Retina (tissue), 1 donor: Measurements from ENCODE around the gene SH3BP2.
A peak's percentile ranks its signal among the peaks of the same experiment; 100 is the strongest.
"Not testable (repeated sequence)": the region's sequence is repeated elsewhere in the genome, so short reads cannot be mapped to it uniquely, and the experiment has no call there.

Source experiments
- DNase-seq: peaks from one replicate; pipeline ENCODE4 v3.0.0-alpha.2; 2016

Gene SH3BP2

DNA sequence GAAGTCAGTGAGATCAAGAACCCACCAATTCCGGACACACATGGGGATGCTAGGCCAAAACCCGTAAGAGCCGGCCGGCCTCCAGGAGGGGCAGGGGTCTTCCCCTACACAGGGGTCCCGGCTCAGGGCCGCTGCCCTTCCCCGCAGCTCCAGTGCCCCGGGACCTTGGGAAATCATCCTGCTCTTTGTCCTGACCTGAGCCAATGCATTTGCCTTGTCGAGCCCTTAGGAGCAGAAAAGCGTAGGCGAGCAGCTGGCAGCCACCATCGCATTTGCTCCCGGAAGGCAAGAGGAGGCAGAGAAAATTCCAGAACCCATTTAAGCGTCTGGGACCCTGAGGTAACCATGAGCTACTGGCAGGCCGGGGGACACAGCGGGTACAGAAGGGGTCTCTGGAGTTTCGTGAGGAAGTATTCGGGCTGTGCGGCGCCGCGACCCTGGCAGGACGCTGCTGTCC is 29.3 kb upstream of the SH3BP2 start:
- peak; percentile 33 for DNase-seq

DNA sequence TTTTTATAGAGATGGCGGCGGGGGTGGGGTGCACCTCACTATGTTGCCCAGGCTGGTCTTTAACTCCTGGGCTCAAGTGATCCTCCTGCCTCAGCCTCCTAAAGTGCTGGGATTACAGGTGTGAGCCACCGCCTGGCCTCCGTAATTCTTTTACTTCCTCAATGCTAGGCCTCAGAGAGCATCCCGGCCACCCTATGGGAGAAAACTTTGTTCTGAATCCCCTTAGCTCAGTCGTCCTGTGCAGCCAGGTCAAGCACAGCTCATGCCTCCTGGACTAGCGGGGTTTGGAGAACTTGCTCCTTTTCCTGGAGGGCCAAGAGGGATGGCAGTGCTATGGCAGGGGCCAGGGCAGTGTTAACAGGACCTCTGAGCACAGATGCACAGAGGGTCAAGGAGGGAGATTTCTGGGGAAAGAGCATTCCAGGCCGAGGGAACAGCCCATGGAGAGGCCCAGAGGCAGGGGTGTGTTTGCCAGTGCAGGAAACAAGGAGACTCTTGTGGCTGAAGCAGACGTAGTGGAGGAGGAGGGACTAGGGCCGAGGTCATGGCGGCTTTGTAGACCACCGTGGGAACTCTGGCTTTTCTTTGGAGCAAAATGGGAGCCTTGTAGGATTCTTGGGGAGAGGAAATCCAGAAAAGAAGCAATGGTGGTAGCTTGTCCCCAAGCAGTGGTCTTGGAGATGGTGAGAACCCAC is 26.9 kb upstream of the SH3BP2 start:
- DNase-seq = no peak

DNA sequence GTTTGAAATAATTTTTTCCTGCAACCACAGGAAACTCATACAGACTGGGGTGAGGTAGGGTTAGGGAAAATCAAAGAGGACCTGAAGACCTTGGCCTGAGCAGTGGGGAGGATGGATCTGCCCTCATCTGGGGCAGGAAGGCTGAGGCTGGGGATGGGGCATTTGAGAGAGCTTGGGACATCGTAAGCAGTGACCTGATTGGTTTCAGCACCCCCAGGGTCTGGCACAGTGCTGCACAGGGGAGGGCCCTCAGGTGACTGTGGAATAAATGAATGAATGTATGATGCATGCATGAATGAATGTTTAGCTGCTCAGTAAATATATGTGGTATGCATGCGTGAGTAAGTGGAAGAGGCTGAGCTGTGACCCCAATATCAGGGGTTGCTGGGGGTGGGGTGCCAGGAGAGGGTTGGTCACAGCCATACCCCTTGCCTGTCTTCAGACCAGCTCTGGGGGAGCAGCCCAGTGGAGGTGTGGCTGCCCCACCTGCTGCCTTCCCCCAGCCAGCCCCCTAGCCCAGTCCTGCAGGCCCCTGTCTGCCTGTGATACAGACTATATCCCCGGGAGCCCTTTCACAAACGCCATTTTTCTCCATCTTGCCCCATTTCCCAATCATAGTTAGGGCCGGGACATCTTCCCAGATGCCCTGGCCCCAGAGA is 25.7 kb upstream of the SH3BP2 start:
- no peak for DNase-seq

DNA sequence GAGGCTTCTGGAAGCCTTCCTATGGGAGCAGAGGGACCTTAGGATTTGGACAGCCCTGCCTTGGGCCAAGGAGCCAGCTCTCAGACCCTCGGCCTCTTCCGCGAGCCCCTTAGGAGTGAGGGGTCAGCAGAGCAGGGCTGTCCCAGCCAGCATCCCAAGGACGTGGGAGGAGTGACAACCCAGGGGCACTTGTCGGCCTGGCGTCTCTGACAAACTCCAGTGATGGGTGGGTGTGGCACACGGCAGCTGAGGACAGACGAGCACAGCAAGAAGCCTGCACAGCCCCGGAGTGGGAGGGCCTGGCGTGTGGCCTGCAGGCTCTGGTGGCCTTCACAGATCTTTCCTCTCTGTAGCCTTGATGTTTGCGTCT is 25.2 kb upstream of the SH3BP2 start:
- no peak for DNase-seq

DNA sequence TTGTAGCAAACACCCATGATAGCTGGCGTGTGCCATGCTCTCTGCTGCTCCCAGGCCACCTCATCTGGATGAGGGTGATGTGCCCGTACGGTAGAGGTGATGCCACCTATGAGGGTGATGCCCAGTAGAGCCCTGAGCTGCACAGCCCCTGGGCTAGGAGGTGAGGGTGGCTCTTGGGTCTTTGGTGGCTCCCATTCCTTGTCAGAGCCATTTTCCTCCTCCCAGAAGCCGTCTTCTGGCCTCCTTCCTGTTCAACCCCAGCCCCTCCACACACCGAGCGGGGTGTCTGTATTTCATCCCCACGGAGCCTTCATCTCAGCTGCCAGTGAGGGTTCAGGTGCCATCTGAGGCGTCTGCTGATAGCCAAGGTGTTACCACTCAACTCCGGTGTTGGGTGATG is 24.8 kb upstream of the SH3BP2 start:
- DNase-seq = no peak

DNA sequence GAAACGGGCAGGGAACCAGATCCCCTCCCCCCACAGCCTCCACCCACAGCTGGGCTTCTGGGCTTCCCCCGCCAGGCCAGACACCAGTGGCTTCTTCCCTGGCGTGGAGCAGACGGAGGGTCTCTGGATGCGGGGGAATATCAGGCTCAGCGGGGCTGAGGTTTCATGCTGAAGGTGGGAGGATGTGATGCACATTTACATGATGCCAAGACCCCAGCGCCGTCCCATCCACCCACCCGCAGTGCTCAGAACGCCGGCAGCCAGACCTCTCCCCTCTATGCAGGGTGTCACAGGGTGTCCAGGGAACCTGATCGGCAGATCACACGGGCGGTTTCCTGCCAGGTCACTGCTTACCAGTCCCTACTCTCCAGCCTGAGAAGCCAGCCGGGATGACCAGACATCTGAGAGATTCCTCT is 24.0 kb upstream of the SH3BP2 start:
- no peak for DNase-seq

DNA sequence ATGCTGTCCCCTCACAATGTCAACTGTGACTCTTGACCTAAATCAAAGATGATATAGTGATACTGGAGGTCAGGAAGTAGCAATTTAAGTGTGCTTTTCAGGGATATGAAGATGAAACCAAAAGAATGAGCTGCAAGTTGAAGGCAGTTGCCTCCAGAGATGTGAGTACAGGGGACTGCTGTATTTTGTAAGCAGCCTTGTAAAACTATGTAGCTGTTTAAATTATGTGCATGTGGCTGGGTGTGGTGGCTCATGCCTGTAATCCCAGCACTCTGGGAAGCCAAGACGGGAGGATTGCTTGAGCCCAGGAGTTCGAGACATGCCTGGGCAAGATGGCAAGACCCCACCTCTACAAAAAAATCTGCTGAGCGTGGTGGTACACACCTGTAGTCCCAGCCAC is 21.6 kb upstream of the SH3BP2 start:
- DNase-seq = no peak

DNA sequence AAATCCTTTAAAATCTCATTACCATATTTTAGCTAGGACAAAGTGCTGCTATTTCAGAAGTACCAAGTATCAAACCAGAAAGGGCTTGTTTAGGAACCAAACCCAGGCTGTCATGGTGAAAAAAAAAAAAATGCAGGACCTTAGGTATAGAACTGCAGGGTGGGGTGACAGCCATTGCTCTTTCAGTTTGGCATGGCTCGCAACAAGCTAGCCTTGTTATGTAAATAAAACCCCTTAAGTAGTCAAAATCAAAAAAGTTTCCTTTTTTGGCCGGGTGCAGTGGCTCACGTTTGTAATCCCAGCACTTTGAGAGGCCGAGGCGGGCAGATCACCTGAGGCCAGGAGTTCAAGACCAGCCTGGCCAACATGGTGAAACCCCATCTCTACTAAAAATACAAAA is 12.2 kb upstream of the SH3BP2 start:
- DNase-seq = not testable (repeated sequence)

DNA sequence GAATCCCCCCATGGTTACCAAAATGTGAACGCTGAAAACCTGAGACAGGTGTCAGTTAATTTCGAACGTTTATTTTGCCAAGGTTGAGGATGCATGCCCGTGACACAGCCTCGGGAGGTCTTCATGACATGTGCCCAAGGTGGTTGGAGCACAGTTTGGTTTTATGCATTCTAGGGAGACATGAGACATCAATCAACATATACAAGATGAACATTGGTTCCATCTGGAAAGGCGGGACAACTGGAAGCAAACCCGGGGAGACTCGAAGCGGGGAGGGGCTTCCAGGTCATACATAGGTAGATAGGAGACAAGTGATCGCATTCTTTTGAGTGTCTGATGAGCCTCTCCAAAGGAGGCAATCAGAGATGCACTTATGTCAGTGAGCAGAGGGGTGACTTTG is 11.0 kb upstream of the SH3BP2 start:
- no peak for DNase-seq

DNA sequence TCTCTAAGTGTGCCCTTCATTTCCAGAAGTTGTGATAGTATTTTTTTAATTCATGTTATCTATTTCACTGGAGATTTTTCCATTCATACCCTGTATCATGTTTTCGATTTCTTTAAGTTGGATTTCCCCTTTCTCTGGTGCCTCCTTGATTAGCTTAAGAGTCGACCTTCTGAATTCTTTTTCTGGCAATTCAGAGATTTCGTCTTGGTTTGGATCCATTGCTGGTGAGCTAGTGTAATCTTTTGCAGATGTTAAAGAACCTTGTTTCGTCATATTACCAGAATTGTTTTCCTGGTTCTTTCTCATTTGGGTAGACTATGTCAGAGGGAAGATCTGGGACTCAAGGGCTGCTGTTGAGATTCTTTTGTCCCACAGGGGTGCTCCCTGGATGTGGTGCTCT is 9.1 kb upstream of the SH3BP2 start:
- DNase-seq = no peak

DNA sequence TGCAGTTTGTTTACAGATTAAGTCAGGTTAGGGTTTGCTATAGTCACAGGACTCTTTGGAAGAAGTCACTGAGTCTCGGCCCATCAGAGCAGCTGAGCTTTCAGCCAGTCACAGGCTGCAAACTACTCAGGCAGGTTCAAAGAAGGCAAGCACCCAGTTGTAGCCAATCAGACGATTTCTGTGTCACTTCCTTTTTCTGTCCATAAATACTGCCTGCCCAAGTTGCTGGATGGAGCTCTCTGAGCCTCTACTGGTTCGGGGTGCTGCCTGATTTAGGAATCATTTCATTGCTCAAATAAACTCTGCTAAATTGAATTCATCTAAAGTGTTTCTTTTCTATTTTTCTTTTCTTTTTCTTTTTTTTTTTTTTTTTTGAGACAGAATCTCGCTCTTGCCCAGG is 7.3 kb upstream of the SH3BP2 start:
- DNase-seq = no peak

DNA sequence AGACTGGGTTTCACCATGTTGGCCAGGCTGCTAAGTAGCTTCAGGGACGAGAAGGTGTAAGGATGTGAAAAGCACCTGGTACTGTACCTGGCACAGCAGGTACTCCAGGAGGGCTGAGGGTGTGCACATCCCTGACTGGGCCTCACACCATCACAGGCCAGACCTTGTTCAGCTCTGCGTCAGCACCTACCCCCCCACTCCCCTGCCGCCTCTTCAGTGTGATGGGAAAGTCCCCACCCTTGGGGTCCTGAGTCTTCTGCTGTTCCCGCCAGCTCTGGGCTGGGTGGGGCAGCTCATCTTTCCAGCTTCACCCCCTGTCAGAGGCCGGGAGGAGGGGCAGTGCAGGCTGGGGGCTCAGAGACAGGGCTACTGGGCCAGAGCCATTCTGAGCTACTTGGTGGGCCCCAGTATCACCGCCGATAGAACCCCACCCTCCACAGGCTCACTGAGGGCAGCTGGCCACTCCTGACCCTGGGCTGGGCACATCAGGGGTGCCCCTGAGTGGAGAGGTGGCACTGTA is 6.7 kb upstream of the SH3BP2 start:
- DNase-seq = no peak

DNA sequence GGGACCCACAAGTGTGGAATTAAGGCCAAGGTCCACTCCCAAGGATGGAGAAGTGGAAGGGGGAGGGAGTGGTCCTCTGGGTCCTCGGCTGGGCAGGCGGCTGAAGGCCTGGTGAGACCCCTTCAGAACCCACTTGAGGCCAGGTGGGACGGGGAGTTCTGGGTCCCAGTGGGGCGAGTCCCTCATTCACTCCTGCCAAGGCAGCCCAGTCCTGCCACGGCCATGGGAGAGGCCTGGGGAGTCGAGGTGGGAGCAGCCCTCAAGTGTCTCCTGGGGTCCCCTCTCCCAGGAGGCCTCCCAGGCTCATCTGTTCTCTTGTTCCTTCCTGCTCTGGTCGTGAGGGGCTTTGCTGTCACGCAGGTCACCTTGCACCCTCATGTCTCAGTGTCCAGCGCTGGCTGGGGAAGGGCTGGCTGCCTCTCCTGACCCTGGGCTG is 6.1 kb upstream of the SH3BP2 start:
- DNase-seq = no peak

DNA sequence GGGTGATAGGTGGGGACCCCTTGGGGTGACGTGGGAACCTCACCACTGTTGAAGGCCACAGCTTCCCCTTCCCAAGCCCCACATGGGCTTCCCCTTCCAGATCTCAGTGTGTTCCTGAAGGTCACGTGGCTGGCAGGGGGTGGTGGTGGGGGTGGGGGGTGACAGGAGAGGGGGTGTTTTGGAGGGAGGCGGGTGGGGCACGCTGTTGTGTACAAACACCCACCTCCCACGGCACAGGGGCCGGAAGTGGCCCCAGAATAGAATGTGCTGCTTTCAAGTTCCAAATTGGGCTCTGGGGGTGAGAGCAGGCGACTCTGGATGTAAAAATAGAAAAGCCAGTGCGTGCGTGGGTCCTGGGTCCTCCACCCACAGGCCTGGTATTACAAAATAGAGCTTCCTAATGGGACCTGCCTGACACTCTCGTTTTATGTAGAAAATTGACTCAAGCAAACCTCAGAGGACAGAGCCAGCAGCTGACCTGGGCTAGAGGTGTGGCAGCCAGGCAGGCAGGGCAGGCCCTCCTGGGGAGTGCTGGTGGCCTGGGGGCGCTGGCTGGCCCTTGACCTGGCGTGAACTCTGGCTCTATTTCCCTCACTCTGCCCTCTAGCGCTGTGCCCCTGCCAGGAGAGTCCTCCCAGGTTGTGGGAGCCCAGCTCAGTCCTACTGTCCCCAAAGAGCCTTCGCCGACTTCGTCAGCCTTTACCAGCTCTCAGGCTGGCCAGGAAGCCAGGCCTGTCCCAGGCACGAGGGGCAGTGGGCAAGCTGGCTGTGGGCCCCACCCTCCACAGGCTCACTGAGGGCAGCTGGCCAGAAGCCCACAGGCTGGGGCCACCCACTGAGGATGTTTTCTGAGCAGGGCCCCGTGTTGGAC is 5.4 kb upstream of the SH3BP2 start:
- DNase-seq = no peak

DNA sequence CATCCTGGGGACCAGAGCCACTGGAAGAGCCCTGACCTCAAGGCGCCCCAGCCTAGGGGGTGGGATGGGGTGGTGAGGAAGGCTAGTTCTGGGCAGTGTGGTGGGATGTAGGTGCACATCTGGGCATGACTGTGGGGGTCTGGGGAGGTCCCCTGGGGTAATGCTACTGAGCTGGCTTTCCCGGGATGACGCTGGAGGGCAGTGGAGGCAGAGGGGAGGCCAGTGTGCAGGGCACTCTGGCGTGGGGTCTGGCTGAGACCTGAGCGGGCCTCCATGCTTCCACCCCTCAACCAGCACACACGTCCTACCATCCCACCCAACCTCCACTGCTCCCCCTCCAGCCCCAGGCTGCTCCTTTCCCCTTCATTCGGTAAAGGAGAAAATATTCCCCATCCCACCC is 4.8 kb upstream of the SH3BP2 start:
- DNase-seq = no peak

DNA sequence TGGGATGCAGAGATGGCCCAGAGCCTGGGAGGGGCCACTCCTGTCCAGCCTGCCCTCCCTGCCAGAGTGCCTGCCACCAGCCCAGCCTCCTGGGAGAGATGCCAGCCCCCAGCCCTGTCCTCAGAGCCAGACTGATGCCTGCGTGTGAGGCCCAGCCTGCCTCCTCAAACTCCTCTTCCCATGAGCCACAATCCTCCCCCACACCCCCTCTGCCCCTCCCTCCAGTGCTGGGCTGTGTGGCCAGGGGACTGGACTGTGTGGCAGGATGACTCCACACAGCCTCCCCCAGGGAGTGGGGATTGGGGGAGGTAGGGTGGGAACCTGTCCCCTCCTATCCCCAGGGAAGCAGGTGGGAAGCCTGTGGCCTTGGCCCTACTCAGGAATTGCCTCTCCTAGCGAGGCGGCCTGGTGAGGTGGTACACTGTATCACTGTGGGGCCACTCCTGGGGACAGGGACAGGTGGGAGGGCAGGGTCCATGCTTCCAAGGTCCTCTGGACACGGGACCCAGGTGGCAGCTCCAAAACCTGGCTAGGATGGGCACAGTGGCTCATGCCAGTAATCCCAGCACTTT is 4.3 kb upstream of the SH3BP2 start:
- DNase-seq = no peak

DNA sequence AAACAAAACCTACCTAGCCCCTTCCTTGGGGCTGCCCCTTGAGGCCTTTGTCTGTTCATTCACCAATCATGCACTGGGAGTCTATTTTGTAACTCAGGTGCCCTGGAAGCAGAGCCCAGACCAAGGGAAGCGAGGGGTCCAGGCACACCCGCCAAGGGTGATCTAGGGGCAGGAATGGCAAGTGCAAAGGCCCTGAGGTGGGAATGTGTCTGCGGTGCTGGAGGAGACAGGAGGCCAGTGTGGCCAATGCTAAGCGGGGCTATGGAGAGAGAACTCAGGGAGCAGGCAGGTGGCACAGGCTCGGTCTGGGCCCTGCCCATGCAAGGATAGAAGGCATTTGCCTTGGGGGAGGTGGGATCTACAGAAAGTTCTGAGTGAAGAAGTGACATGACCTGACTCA is 3.5 kb upstream of the SH3BP2 start:
- DNase-seq = no peak

DNA sequence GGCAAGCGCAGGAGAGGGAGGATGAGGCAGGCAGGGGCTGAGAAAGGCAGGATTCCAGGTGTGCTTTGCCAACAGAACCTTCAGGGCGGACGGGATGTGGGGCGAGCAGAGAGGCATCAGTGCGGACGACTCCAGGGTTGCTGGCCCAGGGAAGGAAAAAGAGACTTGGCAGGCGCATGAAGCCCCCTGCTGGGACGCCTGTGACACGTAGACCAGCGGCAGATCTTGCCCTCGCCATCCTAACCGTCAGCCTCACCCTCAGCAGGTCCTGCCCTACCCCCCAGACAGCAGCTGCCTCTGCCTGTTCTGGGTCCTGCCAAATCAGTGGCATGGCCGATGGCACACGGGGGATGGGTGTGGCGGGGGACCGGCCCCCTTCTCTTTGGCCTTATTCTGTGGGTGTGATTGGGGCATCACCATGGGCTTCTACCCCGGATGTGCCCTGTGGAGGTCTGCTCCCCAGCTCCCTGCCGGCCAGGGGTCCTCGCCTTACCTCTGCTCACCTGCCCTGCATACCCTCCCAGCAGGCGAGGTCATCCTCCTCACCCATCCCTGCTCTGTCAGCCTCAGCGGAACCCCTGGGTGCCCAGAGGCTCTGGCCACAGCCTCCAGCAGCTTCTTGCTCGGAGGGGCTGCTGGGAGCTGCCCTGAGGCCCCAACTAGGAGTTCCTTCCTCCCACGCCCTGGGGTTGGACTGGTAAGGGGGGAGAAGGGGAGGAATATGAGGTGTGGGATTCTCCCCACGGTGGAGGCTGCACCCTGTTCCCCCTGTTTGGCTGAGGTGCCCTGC is 2.9 kb upstream of the SH3BP2 start:
- DNase-seq = no peak

DNA sequence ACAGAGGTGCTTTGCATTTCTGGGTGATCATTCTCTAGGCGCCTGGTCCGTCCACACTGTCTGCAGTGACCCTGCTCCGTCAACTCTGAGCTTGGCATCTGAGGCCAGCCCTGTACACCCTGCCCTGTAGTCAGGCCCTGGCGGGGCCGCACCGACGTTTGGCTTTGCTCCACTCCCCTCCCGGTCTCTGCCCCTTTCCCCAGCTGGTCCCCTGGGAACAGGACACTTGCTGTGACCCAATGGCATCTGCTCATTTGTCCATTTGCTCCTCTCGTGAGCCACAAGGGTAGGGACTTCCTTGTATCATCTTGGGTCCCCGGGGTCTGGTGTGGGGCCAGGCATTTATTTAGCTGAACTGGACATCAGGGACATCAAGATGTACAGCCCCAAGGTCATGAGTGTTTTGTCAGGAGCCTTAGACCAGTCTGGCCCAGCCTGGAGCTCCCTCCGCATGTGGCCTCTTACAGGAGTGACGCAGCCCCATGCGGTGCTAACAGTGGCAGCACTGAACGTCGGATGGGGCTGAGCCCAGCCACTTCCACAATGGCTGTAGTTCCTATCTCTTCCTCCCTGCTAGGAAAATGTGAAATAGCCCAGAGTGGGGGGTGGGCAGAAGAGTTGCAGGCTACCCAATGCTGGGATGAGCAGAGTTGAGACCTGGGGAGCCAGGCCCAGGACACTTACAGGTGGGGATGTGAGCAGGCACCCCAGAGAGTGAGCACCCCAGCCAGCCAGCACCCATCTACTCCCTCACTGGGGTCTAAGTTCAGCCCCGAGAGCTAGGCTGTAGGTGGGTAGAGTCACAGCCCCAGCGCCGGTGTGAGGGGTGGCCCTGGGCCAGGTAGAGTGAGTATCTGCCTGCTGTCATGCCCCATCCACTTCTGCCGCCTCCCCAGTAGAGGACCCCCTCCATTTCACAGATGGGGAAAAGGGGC is 2.0 kb upstream of the SH3BP2 start:
- no peak for DNase-seq

DNA sequence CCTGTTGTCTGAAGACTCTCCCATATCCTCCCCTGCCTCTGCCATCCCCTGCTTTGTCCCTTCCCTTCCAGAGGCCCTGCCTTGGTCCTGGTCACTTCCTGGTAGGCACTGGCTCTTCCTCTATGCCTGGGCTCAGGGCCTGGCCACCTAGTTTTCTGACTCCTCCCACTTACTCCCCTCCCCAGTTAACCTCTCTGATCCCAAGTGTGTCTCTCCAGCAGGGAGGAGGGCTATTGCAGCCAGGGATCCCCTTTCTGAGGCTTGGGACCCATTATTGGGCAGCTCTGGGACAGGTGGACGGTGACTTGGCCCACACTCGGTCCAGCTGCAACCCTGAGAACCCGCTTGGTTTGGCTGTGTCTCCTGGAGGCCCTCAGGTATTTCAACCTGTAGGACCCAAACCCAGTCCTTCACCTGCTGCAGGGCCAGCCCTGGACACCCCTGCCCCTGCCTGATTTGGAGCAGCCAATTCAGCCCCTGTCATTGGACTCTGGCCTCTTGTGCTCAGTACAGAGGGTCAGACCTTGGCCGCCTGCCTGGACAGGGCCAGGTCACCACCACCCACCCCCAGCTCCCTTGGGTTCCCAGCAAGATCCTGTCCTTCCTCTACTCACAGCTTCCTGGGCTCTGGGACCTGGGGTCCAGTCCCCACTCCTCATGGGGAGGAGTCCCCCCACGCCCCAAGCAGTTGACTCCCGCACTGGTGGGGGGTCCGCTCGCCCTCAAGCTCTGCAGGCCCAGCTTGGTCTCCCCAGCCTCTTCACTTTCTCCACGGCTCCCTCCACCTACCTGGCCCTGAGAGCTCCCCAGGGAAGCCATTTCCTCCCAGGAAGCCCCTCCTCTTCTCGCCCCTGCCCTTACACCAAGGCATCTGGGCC is 1.1 kb upstream of the SH3BP2 start:
- no peak for DNase-seq
